Measurements from ENCODE around the gene NADK.
"Not testable (repeated sequence)": the region's sequence is repeated elsewhere in the genome, so short reads cannot be mapped to it uniquely, and the experiment has no call there.

Gene NADK

DNA sequence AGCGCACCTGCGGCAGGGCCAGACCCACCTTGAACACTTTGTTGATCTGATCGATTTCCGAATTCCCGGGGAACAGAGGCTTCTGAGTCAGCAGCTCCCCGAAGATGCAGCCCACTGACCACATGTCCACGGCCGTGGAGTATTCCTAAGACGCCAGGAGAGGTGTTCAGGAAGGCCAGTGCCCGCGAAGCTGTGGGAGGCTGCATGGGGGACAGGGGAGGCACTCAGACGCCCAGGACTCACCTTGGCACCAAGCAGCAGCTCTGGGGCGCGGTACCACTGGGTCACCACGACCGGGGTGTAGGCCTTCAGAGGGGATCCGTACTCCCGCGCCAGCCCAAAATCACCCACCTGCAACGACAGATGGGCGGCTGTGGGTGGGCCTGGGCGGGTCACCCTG lies 74.5 kb downstream of the NADK start:
- no peak for DNase-seq

- DNase-seq: not testable (repeated sequence)
Measured at GRCh38 chr1:1702506-1702905, 75.8 kb downstream of the NADK start.
